Kidney epithelial cell (primary cell): ENCODE data around the gene TTC33. TPM values are rescaled to one million over a fixed set of nuclear protein-coding genes. Genes with fewer than 3 reads are reported as not detected.
"Not testable (repeated sequence)": the region's sequence is repeated elsewhere in the genome, so short reads cannot be mapped to it uniquely, and the experiment has no call there.

ENCODE experiments used
- DNase-seq: peaks from one replicate; pipeline ENCODE4 v3.0.0-alpha.2; 2010; ENCODE audit warnings: low read depth
- H3K27me3 ChIP-seq: 2 replicates; pipeline ENCODE4 v1.6.0; 2011; ENCODE audit warnings: low read length; ENCODE audit not compliant: control insufficient read depth, insufficient read depth
- H3K36me3 ChIP-seq: 2 replicates; pipeline ENCODE4 v1.5.1; 2011; ENCODE audit warnings: low read length; ENCODE audit not compliant: control insufficient read depth, insufficient read depth
- H3K4me3 ChIP-seq: 2 replicates; pipeline ENCODE4 v1.5.1; 2011; ENCODE audit warnings: low read depth, mild to moderate bottlenecking, control low read depth, low read length
- total RNA-seq: library from RNA; depleted of rRNA; stranded (reverse); fragments of >200 nt; gene quantifications from 2 replicates; pipeline ENCODE4 v1.2.3, GENCODE V29; 2015
- TF ChIP-seq, protein P1 (sequence below): IDR thresholded peaks from 2 replicates; pipeline ENCODE4 v1.5.1; 2011; ENCODE audit warnings: mild to moderate bottlenecking, moderate library complexity, low read length, control low read depth, inconsistent platforms; ENCODE audit not compliant: insufficient read depth, poor library complexity, severe bottlenecking

TTC33 gene
- total RNA-seq, 1 donor from 2014 or later, result 13.8 TPM

DNA sequence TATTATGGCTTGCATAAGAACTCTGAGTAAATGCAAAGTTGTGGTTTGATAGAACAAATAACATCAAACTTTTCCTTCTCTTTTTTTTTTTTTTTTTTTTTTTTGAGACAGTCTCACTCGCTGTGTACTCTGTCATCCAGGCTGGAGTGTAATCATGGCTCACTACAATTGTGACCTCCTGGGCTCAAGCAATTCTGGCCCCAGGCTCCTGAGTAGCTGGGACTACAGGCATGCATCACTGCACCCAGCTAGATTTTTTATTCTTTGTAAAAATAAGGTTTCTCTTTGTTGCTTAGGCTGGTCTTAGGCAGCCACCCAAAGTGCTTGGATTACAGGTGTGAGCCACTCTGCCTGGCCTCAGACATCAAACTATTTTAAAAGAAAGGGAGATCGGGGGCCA, 95.0 kb downstream of the TTC33 start:
- Histone ChIP-seq H3K4me3 (no peak overlapping the region), H3K27me3 (no peaks in the 10 kb centered on the region), H3K36me3 (no peaks in the 10 kb centered on the region)
- no peak for DNase-seq
- TF ChIP-seq, protein P1, sequence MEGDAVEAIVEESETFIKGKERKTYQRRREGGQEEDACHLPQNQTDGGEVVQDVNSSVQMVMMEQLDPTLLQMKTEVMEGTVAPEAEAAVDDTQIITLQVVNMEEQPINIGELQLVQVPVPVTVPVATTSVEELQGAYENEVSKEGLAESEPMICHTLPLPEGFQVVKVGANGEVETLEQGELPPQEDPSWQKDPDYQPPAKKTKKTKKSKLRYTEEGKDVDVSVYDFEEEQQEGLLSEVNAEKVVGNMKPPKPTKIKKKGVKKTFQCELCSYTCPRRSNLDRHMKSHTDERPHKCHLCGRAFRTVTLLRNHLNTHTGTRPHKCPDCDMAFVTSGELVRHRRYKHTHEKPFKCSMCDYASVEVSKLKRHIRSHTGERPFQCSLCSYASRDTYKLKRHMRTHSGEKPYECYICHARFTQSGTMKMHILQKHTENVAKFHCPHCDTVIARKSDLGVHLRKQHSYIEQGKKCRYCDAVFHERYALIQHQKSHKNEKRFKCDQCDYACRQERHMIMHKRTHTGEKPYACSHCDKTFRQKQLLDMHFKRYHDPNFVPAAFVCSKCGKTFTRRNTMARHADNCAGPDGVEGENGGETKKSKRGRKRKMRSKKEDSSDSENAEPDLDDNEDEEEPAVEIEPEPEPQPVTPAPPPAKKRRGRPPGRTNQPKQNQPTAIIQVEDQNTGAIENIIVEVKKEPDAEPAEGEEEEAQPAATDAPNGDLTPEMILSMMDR, result no peak

GRCh38 chr5:40656766-40657165, 99.0 kb downstream of the TTC33 start:
- no peaks in the 10 kb centered on the region for H3K36me3 ChIP-seq

GRCh38 chr5:40656091-40656490, 99.7 kb downstream of the TTC33 start:
- H3K4me3 ChIP-seq, H3K36me3 ChIP-seq, H3K27me3 ChIP-seq, DNase-seq: not testable (repeated sequence)

More at GRCh38 chr5:40656766-40657165, 99.0 kb downstream of the TTC33 start:
- TF ChIP-seq, protein P1, result no peak
- Histone ChIP-seq H3K4me3 (no peak overlapping the region), H3K27me3 (no peaks in the 10 kb centered on the region)
- no peak for DNase-seq

- DNase-seq, result no peak
- Histone ChIP-seq H3K27me3 (no peaks in the 10 kb centered on the region), H3K36me3 (no peaks in the 10 kb centered on the region), H3K4me3 (no peak overlapping the region)
- TF ChIP-seq, protein P1, result no peak
Observed at GRCh38 chr5:40655138-40655537, 100.6 kb downstream of the TTC33 start.

- Histone ChIP-seq H3K36me3 (no peaks in the 10 kb centered on the region), H3K4me3 (no peak overlapping the region), H3K27me3 (no peaks in the 10 kb centered on the region)
- TF ChIP-seq, protein P1, result no peak
- DNase-seq, result no peak
Observed at GRCh38 chr5:40654377-40654991, 101.3 kb downstream of the TTC33 start.

DNA sequence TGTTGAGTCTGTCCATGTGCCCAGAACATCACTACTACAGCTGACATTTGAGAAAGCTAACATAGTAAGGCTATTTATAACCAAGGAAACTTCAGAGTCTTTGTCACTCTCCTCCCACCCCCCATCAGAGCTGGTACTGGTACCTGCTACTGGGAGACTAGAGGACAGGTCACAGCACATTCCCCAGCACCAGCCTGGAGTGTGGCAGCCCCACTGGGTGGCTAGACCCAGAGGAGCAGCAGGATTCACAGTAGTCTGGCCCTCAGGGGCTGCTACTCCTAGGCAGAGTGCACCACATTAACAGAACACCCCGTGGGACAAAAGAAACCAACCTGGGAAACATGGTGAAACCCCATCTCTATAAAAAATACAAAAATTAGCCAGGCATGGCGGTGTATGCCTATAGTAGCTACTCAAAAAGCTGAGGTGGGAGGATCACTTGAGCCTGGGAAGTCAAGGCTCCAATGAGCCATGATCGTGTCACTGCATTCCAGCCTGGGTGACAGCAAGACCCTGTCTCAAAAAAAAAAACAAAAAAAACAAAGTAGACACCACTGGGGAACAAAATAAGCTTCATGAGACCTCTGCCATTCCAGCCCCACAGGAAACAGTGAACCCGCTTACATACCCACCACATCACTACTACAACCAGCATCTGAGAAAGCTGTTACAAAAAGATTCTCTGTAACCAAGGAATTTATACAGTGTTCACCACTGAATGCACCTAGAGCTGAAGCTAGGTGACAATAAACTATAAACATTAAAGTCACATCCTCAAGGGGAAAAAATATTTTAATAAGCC, 102.3 kb downstream of the TTC33 start:
- TF ChIP-seq, protein P1, result no peak
- Histone ChIP-seq H3K4me3 (no peak overlapping the region), H3K27me3 (no peaks in the 10 kb centered on the region), H3K36me3 (no peaks in the 10 kb centered on the region)
- DNase-seq, result no peak
